ENCODE results near the gene PTPRN2. TPM values are rescaled to one million over a fixed set of nuclear protein-coding genes. Genes with fewer than 3 reads are reported as not detected.

Gene PTPRN2
- total RNA-seq, 1 experiment from 2014 or later = 2.9 TPM

DNA sequence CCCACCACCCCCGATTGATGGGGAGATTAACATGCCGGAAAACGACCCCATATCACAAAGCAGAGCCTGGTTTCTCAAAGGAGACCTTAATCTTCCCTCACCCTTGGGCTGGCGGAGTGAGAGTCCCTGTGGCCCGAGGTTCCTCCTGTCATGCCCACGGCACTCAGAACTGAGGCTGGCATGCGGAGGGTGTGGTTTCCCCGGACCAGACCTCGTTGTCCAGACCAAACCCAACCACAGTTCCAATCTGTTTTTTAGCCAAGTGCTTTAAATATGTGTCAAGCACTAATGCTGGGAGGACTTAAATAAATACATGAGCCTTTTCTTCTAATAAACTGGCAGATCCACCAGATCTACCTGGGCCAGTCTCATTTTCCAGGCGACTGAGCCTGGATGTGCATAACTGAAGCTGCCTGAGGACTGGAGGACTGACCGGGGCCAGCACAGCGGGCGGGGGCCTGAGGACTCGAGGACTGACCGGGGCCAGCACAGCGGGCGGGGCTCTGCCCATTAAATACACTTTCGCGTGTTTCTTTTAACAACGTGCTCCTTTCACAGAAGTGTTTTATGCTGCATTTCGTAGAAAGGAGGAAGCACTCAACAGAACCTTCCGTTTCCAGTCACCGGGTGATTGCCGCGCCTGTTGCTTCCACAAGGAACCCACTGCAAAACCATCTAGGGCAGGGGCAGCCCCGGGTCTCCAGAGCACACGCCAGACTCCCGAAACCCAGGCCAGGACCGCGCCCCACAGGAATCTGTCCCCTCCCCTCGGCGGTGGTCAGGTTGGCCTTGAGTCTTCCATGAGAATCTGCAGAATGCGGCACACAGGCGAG, 334.6 kb downstream of the PTPRN2 start:
- no peak for DNase-seq (ENCODE audit: extremely low read depth, low read depth)

DNA sequence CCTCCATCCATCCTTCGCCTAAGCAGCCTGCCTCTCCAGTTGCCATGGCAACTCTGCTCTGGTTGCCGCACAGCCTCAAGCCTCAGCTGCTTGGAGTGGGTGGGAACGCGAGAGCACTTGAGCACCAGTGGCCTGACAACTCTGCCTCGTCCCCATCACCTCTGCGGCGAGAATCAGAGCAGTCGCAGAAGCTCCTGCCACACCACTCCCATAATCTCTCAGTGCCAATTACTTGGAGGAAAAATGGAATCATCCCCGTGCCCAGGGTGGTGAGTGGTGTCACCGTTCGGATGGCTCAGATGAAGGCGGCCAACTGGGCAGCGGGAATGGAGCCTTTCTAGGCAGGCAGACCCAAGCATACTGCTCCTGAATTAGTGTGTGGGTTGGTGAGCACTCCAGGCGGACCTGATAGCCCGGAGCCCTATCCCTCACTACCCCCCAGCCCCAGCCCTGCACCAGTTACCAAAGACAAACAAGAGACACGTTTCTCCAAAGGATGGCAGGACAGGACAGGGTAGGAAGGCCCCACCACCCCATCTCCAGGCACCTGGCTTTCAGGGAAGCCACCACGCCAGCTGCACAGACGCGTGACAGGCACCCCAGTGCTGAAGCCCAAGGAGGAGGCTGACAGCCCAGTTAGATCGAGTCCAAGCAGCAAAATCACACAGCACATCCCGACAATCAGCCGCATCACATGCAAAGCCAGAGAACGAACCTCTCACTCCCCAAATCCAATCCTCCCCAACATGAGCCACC, 335.4 kb downstream of the PTPRN2 start:
- no peak for DNase-seq (ENCODE audit: extremely low read depth, low read depth)

DNA sequence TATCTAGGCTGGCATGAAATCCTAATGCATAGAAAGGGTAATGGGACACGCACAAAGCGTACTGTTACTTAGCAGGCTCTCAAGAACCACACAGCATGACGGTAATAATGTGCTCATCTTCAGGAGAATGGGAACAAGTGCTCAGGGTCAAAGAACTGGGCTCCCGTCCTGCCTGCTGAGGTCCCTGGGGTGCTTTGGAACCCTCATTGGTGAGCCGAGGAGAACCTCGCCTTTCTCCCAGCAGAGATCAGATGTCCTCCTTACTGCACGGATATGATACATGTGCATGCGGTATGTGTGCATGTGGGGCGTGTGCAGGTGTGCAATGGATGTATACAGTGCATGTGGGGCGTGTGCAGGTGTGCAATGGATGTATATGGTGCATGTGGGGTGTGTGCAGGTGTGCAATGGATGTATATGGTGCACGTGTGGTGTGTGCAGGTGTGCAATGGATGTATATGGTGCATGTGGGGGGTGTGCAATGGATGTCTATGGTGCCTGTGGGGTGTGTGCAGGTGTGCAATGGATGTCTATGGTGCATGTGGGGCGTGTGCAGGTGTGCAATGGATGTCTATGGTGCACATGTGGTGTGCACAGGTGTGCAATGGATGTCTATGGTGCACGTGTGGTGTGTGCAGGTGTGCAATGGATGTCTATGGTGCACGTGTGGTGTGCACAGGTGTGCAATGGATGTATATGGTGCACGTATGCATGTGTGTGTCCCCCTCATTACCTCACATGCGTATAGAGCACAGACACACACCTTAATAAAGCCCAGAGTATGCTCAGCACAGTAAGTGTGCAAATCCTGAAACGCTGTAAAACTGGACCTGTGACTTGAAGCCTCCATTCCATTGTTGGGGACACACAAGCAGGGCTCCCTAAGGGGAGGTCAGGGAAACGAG, 336.3 kb downstream of the PTPRN2 start:
- DNase-seq (ENCODE audit: extremely low read depth, low read depth) = no peak

- DNase-seq (ENCODE audit: extremely low read depth, low read depth) = no peak
These were observed 337.9 kb downstream of the PTPRN2 start for GRCh38 chr7:158249692-158250091.

- no peak for DNase-seq (ENCODE audit: extremely low read depth, low read depth)
These were observed 338.8 kb downstream of the PTPRN2 start for GRCh38 chr7:158248816-158249215.

- DNase-seq (ENCODE audit: extremely low read depth, low read depth) = no peak
These were observed 339.7 kb downstream of the PTPRN2 start for GRCh38 chr7:158247758-158248487.

DNA sequence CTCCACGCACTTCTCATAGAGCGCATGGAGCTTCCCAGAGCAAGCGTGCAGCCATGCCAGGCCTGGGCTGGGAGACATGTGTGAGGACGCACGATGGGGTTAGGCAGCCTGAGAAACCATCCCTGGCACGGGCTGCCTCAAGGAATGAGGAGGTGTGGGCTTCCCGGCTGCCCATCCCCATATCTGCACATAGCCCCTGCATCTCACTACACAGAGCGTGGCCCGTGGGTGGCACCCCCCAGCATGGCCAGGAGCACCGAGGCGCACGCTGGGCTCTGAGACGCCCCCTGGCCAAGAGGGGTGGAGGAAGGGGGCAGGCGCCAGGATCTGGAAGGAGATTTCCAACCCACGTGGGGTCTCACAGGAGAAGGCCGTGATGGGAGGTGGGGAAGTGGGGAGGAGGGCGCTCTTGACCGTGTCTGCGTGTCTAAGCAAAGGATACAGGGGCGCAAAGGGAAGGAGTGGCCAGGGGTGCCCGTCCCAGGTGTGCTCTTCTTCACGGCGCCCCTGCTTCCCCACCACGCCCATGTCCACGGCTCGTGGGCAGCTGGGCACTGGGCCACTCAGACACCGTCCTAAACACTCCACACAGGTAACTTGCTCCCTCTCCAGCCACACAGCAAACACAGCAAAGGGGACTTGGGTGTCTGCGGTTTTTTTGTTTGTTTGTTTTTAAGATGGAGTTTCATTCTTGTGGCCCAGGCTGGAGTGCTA, 340.5 kb downstream of the PTPRN2 start:
- DNase-seq (ENCODE audit: extremely low read depth, low read depth) = no peak

DNA sequence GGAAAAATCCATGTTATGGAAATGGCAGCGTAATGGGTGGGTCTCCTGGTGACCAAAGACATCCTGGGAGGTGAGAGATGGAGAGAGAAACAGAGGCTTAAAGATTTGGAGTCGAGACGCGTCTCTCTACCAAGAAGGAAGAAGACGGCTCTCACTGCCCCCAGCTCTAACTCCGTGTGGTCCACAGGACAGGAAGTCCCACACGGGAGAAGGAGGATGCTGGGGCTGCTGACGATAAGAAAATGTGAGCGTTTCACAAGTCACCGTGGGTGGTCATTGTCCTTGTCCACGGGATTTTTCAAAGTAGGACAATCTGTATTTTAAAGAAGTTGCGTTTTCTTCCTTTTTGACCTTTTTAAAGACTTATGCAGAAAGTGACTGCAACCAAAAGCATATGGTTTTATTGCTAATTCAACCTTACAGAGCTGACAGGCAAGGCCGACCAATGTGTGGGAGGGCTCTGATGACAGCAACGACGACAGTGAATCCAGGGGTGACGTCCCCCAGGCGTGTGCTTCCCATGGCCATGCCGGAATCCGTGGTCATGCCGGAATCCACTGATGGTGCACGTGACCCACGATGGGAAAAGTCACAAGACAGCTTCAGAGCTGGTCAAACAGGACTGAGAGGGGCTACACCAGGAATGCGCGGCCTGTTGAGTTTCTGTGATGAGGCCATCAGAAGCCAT, 341.2 kb downstream of the PTPRN2 start:
- DNase-seq (ENCODE audit: extremely low read depth, low read depth) = no peak

- no peak for DNase-seq (ENCODE audit: extremely low read depth, low read depth)
These were observed 341.9 kb downstream of the PTPRN2 start for GRCh38 chr7:158245724-158246041.

DNA sequence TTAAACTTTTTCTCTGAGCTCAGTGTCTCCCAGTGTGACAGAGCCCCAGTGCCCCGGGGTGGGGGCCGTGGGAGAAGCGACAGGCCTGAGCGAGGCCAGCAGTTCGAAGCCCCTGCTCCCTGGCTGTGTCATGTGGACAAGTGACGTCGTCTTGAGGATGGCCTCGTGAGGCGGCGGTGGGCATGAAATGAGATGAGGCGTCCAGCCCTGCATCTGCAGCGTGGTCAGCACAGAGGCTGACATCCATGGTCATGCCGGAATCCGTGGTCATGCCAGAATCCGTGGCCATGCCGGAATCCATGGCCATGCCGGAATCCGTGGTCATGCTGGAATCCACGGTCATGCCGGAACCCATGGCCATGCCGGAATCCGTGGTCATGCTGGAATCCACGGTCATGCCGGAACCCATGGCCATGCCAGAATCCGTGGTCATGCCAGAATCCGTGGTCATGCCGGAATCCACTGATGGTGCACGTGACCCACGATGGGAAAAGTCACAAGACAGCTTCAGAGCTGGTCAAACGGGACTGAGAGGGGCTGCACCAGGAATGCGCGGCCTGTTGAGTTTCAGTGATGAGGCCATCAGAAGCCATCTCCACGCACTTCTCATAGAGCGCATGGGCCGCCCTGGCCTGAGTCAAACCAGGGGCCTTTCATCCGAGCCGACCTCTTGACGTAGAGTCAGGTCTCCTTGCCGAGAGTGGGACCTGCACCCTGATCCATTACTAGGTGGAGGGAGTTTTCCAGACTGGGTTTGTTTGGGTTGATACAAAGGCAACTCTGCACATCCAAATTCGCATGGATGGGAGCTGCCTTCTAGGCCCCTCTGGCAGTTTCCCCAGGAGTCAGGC, 342.5 kb downstream of the PTPRN2 start:
- DNase-seq (ENCODE audit: extremely low read depth, low read depth) = no peak

- no peak for DNase-seq (ENCODE audit: extremely low read depth, low read depth)
These were observed 343.2 kb downstream of the PTPRN2 start for GRCh38 chr7:158244430-158244829.

DNA sequence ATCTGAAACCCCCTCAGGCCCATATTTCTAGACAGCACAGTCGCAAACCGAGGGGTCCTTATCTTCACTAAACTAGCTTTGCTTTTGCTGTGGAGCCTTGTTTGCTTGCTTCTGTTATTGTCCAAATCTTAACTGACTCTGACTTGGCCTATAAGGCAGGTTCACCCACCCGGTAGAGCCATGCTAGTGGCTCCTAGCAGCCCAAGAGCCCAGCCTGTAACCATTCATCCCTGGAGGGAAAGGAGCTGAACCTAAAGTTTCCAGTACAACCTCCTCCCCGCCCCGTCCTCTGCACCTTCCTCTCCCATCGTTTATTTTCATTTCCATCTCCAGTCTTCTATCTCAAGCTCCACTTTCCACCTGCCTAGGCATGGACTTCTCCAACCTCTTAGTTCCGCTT, 345.7 kb downstream of the PTPRN2 start:
- DNase-seq (ENCODE audit: extremely low read depth, low read depth) = no peak

GRCh38 chr7:158240801-158241200, 346.8 kb downstream of the PTPRN2 start:
- no peak for DNase-seq (ENCODE audit: extremely low read depth, low read depth)

DNA sequence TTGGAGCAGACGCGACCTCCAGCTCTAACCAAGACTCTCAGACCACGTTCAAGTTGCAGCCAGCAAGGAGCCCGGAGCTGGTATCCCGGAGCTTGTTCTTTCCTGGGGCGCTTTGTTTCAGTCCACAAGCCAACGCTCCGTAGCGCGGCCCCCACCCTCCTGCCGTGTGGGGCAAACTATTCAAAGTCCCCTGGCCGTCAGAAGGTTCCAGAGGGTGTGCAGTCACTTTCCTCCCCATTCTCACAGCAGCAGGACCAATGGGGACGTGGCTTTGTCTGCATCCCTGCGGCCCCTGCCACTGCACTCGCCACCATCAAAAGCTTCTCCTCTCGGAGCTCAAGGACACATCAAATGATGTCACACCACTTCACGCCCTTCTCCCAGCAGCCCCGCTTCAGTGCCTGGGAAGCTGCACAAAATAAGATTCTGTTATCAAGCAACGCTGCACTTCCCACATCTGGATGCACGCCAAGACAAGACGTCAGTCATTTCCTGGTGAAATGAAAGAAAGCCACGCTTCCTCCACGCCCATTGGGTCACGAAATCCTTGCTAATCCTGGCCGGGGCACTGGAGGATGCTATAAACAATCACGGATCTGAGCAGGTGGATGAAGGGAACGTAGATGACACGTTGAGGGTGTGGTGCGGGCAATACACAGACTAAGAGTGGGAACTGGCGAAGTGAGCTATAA, 348.2 kb downstream of the PTPRN2 start:
- no peak for DNase-seq (ENCODE audit: extremely low read depth, low read depth)

DNA sequence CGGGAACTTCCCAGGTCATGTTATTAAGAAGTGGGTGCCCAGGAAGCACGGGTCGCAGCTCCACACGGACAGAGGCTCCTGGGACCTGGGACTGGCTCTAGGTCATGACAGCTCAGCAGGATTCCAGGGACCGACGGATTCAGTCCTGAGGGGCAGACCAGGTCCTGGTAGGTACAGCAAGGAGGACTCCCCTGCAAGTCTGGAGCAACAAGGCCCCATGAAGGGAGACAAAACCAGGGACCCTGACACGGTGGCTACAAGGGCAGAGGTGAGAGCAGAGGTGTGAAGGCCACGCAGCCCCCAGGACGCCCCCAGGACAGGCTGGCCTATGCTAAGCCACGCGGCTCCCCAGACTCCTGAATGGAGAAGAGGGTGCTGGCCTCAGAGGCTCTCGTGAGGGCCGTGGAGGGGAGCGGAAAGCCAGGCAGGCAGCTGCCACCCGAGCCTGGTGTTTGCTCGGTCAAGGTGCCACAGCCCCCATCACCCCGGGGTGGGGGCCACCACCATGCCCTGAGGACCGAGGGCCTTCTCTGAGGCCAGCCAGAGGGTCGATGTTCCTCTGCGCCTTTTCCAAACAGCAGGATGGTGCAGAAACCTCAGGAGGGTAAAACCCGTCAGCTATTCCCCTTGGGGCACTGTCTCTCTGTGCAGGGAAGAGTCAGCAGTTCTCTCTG, 348.9 kb downstream of the PTPRN2 start:
- DNase-seq (ENCODE audit: extremely low read depth, low read depth) = no peak

DNA sequence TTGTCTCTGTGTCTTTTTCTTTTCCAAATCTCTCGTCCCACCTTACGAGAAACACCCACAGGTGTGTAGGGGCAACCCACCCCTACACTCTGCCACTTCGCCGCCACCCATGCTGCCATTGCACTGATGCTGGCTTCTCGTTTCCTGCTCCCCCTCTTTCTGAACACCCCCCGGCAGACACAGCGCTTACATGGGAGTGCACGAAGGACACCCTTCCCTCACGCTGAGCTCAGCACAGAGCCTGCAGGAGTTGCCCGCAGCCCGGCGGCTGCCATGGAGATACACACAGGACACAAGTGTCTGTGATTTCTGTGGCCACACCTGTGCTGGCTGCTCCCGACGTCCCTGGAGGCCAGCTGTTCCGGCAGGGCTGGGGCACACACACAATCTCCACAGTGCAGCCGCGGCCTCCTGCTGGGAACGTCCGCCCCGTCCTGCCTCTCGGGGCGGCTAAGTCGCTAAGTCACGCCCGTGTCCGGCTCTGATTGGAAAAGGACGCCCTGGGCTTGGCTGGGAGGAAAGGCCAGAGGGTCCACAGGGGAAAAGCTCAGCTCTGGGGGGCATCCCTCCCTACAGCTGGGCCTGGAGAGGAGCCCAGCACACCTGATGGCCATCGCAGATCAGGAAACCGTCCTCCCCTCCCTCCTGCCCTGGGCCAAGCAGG, 349.8 kb downstream of the PTPRN2 start:
- DNase-seq (ENCODE audit: extremely low read depth, low read depth) = no peak

- DNase-seq (ENCODE audit: extremely low read depth, low read depth) = no peak
These were observed 351.2 kb downstream of the PTPRN2 start for GRCh38 chr7:158236400-158236799.

Data from NCI-H460 (cell line).